K562 (cell line): ENCODE data around the gene CRYBG2.

Experiments used
- HMG20B ChIP-seq: fragments of 250-450 bp; sonication (Bioruptor Pico); IDR thresholded peaks from 2 replicates; pipeline ENCODE4 v1.5.0; 2021; ENCODE audit warnings: mild to moderate bottlenecking
- NFE2L1 ChIP-seq: fragments of 450-650 bp; IDR thresholded peaks from 2 replicates; pipeline ENCODE4 v1.6.1; 2016; ENCODE audit warnings: missing genetic modification characterization, low read depth, mild to moderate bottlenecking, missing compliant biosample characterization, moderate library complexity, borderline replicate concordance
- PRMT5 ChIP-seq: sonication (generic); formaldehyde crosslinking; IDR thresholded peaks from 2 replicates; pipeline ENCODE4 v1.5.0; 2020; ENCODE audit warnings: missing genetic modification reagents
- ZNF174 ChIP-seq: fragments of 250-450 bp; sonication (Bioruptor Pico); IDR thresholded peaks from 2 replicates; pipeline ENCODE4 v1.4.0; 2020; ENCODE audit warnings: mild to moderate bottlenecking
- ZNF785 ChIP-seq: fragments of 250-450 bp; sonication (Bioruptor Pico); IDR thresholded peaks from 2 replicates; pipeline ENCODE4 v1.4.0; 2020; ENCODE audit warnings: mild to moderate bottlenecking
- TF ChIP-seq, protein P1 (sequence below): sonication (generic); formaldehyde crosslinking; IDR thresholded peaks from 2 replicates; pipeline ENCODE4 v1.8.0; 2022; ENCODE audit warnings: mild to moderate bottlenecking, missing genetic modification reagents

DNA sequence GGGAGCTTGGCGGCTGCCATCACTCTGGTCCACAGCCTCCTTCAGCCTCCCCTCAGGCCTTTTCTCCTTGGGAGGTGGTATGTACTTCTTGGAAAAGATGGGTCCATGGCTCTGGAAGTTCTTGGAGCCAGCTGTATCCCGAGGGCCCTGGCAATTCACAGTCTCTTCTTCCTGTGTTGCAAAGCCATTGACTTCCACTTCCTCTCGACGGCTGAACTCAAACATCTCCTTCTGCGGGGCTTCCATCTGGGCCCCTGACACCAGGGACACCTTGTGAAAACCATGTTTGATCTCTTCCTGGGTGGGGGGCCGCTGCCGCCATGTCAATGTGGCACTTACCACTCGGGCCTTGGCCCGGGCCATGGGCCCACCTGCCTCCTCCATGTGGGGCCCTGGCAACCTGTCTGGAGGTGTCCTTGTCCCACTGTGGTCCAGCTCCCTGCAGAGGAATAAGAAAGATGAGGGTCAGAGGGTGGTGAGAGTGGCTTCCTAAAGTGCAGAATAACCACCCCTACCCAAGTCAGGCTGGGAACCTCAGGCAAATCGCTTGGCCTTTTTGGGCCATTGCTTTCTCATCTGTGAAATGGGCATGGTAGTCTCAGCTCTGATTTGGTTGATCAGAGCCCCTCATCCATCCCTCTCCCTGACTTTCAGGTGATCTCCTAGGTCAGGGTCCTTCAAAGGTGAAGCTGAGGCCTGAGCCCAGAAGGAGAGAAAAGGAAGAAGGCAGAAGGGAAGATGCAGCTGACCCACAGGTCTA lies 7.5 kb downstream of the CRYBG2 start:
- TF ChIP-seq HMG20B (CRISPR knock-in tag): no peak
- no peak for TF ChIP-seq ZNF174 (CRISPR knock-in tag)
- TF ChIP-seq, protein P1, sequence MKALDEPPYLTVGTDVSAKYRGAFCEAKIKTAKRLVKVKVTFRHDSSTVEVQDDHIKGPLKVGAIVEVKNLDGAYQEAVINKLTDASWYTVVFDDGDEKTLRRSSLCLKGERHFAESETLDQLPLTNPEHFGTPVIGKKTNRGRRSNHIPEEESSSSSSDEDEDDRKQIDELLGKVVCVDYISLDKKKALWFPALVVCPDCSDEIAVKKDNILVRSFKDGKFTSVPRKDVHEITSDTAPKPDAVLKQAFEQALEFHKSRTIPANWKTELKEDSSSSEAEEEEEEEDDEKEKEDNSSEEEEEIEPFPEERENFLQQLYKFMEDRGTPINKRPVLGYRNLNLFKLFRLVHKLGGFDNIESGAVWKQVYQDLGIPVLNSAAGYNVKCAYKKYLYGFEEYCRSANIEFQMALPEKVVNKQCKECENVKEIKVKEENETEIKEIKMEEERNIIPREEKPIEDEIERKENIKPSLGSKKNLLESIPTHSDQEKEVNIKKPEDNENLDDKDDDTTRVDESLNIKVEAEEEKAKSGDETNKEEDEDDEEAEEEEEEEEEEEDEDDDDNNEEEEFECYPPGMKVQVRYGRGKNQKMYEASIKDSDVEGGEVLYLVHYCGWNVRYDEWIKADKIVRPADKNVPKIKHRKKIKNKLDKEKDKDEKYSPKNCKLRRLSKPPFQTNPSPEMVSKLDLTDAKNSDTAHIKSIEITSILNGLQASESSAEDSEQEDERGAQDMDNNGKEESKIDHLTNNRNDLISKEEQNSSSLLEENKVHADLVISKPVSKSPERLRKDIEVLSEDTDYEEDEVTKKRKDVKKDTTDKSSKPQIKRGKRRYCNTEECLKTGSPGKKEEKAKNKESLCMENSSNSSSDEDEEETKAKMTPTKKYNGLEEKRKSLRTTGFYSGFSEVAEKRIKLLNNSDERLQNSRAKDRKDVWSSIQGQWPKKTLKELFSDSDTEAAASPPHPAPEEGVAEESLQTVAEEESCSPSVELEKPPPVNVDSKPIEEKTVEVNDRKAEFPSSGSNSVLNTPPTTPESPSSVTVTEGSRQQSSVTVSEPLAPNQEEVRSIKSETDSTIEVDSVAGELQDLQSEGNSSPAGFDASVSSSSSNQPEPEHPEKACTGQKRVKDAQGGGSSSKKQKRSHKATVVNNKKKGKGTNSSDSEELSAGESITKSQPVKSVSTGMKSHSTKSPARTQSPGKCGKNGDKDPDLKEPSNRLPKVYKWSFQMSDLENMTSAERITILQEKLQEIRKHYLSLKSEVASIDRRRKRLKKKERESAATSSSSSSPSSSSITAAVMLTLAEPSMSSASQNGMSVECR (CRISPR knock-in tag): no peak
- TF ChIP-seq ZNF785 (CRISPR knock-in tag): no peak
- TF ChIP-seq NFE2L1 (tag): no peak
- TF ChIP-seq PRMT5 (CRISPR knock-in tag): no peak
